Motor neuron (in vitro differentiated cells): ENCODE data around the gene POMT1. TPM values are rescaled to one million over a fixed set of nuclear protein-coding genes. Genes with fewer than 3 reads are reported as not detected.
A peak's percentile ranks its signal among the peaks of the same experiment; 100 is the strongest.

Experiments
- ATAC-seq, 8 experiments: fragments of 200-7000 bp; cut with Tn5 transposase; replicated peaks in 6 of 8; 2 replicates each; pipeline ENCODE4 v1.8.0; 2021; ENCODE audit warnings: mild to moderate bottlenecking in 8 of 8, moderate library complexity in 8 of 8
- H3K27ac ChIP-seq, 2 donors: fragments of 250-450 bp; sonication (Bioruptor Pico); 2 replicates each; pipeline ENCODE4 v1.9.0; 2021; ENCODE audit warnings: antibody characterized with exemption in 2 of 2, mild to moderate bottlenecking in 2 of 2, moderate library complexity in 1 of 2
- H3K4me1 ChIP-seq, 2 donors: fragments of 250-450 bp; sonication (Bioruptor Pico); replicated peaks in 1 of 2; 2 replicates each; pipeline ENCODE4 v1.6.1; 2021; ENCODE audit warnings: antibody characterized with exemption in 2 of 2, mild to moderate bottlenecking in 2 of 2, moderate library complexity in 1 of 2
- H3K4me3 ChIP-seq, 5 donors: fragments of 250-450 bp; sonication (Bioruptor Pico); 2 replicates each; pipeline ENCODE4 v1.9.0; 2021; ENCODE audit warnings: antibody characterized with exemption in 5 of 5, mild to moderate bottlenecking in 5 of 5, moderate library complexity in 4 of 5
- WGBS, 10 experiments: fragments of 450-650 bp; shearing (Covaris generic); methylation state at CpG; one replicate each; pipeline ENCODE4 v1.0.0; 2022; 5-methylcytosine and 5-hydroxymethylcytosine counted together
- in situ Hi-C, 9 experiments: fragments of 400-800 bp; cut with MboI; loops; one replicate each; pipeline ENCODE4 v1.15.0; 2021; ENCODE audit warnings: low sequenced_read_pairs in 9 of 9, low pct_unique_long_range_greater_than_20kb in 2 of 9; ENCODE audit not compliant: unreplicated experiment in 9 of 9
- total RNA-seq, 8 experiments: library from RNA; unstranded; fragments of 300-600 nt; gene quantifications; 2 replicates each; pipeline versions ENCODE4 v1.2.3 to v1.2.4, GENCODE V29; 2022

Gene POMT1
- total RNA-seq, 8 experiments from 2014 or later = 10.0 to 39.8 (median 26.0) TPM

DNA sequence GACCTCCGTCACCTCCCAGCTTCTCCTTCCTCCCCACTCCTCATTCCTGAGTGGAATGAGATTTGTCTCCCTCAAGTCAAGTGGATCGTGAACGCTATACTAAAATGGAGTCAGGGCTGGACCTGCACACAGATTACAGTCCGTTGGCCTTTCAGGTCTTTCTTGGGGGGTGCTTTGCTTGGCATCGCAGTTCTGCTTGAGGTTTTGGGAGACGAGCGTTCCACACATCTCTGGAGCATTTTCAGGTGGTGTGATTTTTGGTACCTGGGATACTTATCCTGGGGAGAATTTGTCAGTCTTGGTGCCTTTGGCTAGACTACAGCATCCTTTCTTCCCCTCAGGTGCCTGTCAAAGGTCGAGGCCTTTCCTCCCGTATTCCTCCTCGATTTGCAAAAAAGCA lies 23.8 kb upstream of the POMT1 start:
- ATAC-seq = no peak
- WGBS, 10 experiments = 87 to 100% (median 100%) methylated on average over 1 to 4 of the region's 10 CpGs; no CpG with 5 or more reads in 5 of the 10 experiments
- H3K4me3 ChIP-seq = no peak overlapping the region
- in situ Hi-C loops = loop anchor here in 1 of 9 experiments (25.0 kb wide), 1 partner anchor 117 kb away; no protein-coding TSS in a partner anchor
- no peak overlapping the region for H3K27ac ChIP-seq
- H3K4me1 ChIP-seq = no peaks in the 10 kb centered on the region

DNA sequence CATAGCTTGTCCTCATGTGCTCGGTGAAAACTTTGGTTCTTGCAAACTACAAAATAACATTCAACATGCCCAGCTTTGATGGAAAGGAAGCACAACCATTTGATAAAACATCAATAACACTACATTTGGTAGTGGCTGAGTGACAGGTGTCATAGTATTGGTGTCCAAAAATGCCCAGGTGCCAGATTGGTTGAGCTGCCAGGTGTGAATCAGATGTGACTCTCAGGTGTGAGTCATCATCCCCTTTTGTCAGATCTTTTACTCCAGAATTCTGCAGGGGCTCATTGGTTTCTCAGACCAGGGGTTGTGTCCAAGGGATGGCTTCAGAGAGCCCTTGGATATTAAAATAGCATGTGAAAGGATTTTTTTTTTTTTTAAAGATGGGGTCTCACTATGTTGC lies 22.5 kb upstream of the POMT1 start:
- no peaks in the 10 kb centered on the region for H3K4me1 ChIP-seq
- 82 to 100% (median 90%) methylated on average over 1 of the region's 1 CpG; no CpG with 5 or more reads in 5 of the 10 experiments for WGBS, 10 experiments
- no peak overlapping the region for H3K4me3 ChIP-seq
- in situ Hi-C loops = loop anchor here in 1 of 9 experiments (25.0 kb wide), 1 partner anchor 118 kb away; no protein-coding TSS in a partner anchor
- no peak for ATAC-seq
- H3K27ac ChIP-seq = no peak overlapping the region

DNA sequence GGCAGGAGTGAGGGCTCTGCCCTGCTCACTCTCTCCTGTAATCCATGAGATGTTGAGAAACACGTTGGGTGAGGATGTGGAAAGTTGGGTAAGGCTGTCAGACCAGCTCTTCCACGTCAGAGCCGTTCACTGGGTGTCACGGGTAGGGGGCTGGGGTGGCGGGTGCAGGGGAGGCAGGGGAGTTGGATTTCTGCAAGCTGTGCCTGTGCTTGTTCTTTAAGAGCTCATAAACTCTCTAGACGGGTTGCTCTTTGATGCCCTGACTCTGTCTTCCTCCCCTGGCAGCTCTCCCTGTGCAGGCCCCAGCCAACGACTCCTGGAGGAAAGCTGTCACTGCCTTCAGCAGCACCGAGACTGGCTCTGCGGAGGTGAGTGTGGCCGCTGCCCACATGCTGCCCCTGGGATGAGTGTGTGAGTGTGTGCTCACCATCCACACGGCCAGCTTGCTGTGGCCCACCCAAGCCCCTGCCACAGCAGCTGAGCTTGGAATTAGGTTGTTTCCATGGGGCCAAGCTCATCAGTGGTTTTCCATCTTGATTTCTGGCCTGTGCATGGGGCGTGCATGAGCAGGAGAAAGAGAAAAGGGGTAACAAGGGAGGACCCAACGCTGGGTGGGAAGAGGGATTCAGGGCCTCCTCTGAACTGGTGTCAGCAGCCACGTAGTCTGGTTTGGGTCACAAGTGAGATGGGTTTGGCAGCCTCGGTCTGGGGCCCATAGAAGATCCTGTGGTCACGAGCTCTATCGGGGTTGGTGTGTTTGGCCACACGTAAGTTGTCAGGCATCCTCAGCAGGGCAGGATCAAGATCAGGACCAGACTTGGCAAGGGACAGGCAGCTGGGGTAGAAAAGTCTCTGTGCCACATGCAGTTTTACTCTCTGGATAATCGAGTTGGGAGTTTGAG lies 21.0 kb upstream of the POMT1 start:
- Histone ChIP-seq H3K4me3 (no peak overlapping the region), H3K27ac (no peak overlapping the region), H3K4me1 (no peaks in the 10 kb centered on the region)
- in situ Hi-C loops = loop anchor here in 1 of 9 experiments (25.0 kb wide), 1 partner anchor 119 kb away; no protein-coding TSS in a partner anchor
- no peak for ATAC-seq
- 43 to 100% (median 90%) methylated on average over 1 to 9 of the region's 19 CpGs; no CpG with 5 or more reads in 1 of the 10 experiments for WGBS, 10 experiments

DNA sequence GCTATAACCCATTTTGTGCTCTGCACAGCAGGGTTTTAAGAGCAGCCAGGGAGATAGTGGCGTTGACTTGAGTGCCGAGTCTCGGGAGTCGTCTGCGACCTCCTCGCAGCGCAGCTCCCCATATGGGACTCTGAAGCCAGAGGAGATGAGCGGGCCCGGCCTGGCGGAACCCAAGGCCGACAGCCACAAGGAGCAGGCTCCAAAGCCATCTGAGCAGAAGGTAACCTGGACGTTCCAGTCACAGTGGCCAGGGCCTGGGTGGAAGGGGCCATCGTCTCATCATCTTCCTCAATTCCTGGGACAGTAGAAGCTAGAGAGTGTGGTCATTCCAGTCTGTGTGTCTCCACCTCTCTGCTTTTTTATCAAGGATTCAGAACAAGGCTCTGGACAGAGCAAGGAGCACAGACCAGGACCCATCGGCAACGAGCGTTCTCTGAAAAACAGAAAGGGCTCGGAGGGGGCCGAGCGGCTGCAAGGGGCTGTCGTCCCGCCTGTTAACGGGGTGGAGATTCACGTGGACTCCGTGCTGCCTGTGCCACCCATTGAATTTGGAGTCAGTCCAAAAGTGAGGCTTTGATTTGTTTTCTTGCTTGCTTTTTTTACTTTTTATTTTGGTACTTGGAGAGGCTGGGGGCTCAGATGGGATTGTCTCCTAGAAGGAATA lies 20.2 kb upstream of the POMT1 start:
- in situ Hi-C loops = loop anchor here in 1 of 9 experiments (25.0 kb wide), 1 partner anchor 120 kb away; no protein-coding TSS in a partner anchor
- WGBS, 10 experiments = 40 to 100% (median 89%) methylated on average over 1 to 10 of the region's 24 CpGs; no CpG with 5 or more reads in 3 of the 10 experiments
- H3K4me3 ChIP-seq = no peak overlapping the region
- no peaks in the 10 kb centered on the region for H3K4me1 ChIP-seq
- no peak overlapping the region for H3K27ac ChIP-seq
- ATAC-seq = peak in 1 of 8 experiments; percentile 5

DNA sequence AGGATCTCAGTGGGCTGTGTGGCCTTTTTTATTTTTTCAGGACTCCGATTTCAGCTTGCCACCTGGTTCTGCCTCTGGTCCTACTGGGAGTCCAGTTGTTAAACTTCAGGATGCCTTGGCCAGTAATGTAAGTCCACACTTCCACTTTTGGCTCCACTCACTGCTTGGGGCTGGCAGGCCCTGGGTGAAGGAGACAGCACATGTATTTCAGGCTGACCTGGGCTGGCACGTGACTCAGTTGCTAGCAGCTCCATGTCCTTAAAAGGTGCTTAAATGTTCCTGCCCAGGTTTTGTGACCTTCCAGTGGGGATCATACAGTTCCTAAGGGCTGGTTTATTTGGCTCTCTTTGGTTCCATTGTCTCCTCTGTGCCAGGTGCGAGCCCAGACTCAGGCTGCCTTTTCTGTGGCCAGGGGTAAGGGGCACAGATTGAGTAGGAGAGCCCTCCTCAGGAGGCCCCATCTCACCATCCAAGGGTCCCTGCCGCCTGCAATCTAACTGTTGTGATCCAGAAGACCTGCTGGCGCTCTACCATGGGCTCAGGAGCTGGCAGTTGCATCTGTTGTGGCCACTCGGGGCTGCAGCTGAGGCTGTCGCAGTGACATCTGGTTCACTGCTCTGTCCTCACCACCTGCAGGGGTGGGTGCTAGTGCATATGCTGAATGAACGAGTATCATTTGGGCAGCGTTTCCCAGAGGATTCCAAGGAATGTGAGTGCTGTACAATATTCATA lies 19.2 kb upstream of the POMT1 start:
- WGBS, 10 experiments = 92 to 100% (median 100%) methylated on average over 2 to 7 of the region's 9 CpGs; no CpG with 5 or more reads in 5 of the 10 experiments
- H3K27ac ChIP-seq = no peak overlapping the region
- H3K4me1 ChIP-seq = no peaks in the 10 kb centered on the region
- no peak overlapping the region for H3K4me3 ChIP-seq
- in situ Hi-C loops = loop anchor here in 1 of 9 experiments (25.0 kb wide), 1 partner anchor 121 kb away; no protein-coding TSS in a partner anchor
- no peak for ATAC-seq

DNA sequence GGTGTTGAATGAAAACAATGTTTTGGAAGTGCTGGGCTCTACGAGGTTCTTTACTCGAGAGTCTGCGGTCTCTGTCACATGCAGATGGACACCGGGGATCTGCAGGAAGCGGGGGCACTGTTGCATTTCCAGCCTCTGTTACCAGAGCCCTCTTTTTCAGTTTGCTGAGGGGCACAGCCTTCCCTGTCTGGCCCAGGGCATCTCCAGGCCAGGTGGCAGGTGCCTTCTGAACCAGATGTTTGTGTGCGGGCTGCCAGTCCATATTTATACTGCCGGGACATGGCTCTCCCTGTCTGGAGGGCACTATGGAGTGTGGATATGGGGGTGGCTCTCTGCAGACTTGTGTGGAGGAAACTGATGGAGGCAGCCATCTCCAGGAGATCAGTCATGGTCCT lies 18.7 kb upstream of the POMT1 start:
- no peak for ATAC-seq
- no peaks in the 10 kb centered on the region for H3K4me1 ChIP-seq
- 80 to 98% methylated on average over 1 to 6 of the region's 7 CpGs; no CpG with 5 or more reads in 8 of the 10 experiments for WGBS, 10 experiments
- H3K4me3 ChIP-seq = no peak overlapping the region
- in situ Hi-C loops = loop anchor here in 1 of 9 experiments (25.0 kb wide), 1 partner anchor 122 kb away; no protein-coding TSS in a partner anchor
- H3K27ac ChIP-seq = no peak overlapping the region

DNA sequence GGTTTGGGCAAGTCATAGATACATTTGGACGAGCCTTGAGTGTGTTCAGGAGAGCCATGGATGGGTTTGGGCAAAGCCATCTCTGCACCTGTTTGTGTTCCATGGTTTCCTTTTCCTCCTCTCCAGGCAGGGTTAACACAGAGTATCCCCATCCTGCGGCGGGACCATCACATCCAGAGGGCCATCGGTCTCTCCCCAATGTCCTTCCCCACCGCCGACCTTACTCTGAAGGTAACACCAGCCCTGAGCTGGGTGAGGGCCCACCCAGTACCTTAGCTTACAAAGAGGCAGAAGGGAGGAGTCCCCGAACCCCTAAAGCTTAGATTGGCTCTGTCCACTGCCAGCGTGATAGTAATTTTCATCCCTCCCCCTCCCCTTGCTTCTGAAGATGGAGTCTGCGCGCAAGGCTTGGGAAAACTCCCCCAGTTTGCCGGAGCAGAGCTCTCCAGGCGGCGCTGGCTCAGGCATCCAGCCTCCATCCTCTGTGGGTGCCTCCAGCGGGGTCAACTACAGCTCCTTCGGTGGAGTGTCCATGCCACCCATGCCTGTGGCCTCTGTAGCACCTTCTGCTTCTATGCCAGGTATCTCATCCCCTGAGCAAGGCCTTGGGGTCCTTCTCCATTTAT lies 18.0 kb upstream of the POMT1 start:
- no peak overlapping the region for H3K4me3 ChIP-seq
- H3K4me1 ChIP-seq = no peaks in the 10 kb centered on the region
- in situ Hi-C loops = loop anchor here in 1 of 9 experiments (25.0 kb wide), 1 partner anchor 122 kb away; no protein-coding TSS in a partner anchor
- WGBS, 10 experiments = 98 to 100% (median 100%) methylated on average over 1 to 7 of the region's 15 CpGs; no CpG with 5 or more reads in 7 of the 10 experiments
- no peak overlapping the region for H3K27ac ChIP-seq
- no peak for ATAC-seq

DNA sequence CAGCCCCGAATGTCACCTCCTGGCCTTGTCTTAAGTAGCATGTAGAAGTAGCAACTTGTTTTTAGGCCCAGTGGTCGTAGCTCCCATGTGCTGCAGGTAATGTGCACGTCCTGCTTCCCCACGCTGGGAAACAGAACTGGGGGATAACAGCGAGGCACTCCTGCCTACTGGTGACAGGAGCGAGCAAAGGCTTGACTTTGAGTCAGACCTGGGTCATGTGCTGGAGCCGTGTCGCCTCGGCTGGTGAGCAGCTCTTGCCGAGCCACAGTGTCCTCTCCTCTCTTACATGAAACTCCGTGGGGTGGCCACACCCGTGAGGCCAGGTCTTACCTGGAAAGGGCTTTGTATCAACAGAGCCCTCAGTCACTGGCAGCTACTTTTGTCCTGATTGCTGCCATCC lies 17.5 kb upstream of the POMT1 start:
- H3K4me3 ChIP-seq = no peak overlapping the region
- no peak overlapping the region for H3K27ac ChIP-seq
- 88 to 100% (median 90%) methylated on average over 2 to 10 of the region's 12 CpGs; no CpG with 5 or more reads in 6 of the 10 experiments for WGBS, 10 experiments
- no peak for ATAC-seq
- no peaks in the 10 kb centered on the region for H3K4me1 ChIP-seq
- in situ Hi-C loops = loop anchor here in 1 of 9 experiments (25.0 kb wide), 1 partner anchor 123 kb away; no protein-coding TSS in a partner anchor

DNA sequence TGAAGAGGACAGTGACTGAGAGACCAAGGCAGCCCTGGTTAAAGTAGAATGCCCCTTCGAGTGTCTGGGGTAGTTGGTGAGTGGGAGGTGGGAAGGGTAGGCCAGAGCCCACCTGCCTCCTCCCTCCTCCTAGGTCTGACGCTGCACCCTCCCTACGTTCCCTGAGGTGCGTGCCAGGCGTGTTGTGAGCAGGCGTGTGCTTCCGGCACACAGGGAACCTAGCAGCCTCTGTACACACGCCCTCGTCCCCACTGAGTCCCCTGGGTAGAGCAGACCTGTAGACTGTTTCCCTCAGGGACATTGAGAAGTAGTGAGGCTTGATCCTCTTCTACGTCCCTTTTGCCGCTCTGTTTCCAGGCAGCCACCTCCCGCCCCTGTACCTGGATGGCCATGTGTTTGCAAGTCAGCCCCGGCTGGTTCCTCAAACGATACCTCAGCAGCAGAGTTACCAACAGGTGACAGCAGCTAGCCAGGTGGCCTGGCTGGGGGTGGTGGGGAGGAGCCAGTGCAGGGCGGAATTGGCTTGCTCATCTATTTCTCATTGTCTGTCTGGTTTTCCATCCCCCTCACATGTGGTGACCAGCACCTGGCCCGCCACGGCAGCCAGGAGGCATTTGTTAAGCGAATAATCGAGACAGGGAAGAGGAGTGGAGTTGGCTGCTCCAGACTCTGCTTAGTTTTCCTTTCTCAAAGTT lies 16.8 kb upstream of the POMT1 start:
- WGBS, 10 experiments = 40 to 100% (median 90%) methylated on average over 1 to 11 of the region's 19 CpGs; no CpG with 5 or more reads in 2 of the 10 experiments
- no peak overlapping the region for H3K4me3 ChIP-seq
- no peaks in the 10 kb centered on the region for H3K4me1 ChIP-seq
- H3K27ac ChIP-seq = no peak overlapping the region
- in situ Hi-C loops = loop anchor here in 1 of 9 experiments (25.0 kb wide), 1 partner anchor 124 kb away; no protein-coding TSS in a partner anchor
- ATAC-seq = peak in 2 of 8 experiments; percentile 51 to 56

DNA sequence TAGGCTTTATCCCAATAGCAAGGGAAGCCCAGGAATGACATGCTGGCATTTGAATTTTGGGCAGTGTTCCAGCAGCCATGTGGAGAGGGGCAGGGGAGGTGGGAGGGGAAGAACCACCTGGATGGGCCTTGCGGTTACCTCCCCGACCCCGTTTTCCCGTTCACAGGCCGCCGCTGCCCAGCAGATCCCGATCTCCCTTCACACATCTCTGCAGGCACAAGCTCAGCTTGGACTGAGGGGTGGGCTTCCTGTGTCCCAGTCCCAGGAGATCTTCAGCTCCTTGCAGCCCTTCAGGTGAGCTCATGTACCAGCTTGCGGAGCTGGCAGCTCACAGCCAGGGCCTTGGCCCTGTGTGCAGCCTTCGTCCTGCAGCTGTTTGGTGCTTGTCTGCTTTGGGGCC lies 15.7 kb upstream of the POMT1 start:
- ATAC-seq = peak in 1 of 8 experiments; percentile 2
- WGBS, 10 experiments = 100% methylated on average over 2 of the region's 9 CpGs; no CpG with 5 or more reads in 9 of the 10 experiments
- Histone ChIP-seq H3K4me1 (no peaks in the 10 kb centered on the region), H3K27ac (no peak overlapping the region), H3K4me3 (no peak overlapping the region)
- in situ Hi-C loops = loop anchor here in 1 of 9 experiments (25.0 kb wide), 1 partner anchor 125 kb away; no protein-coding TSS in a partner anchor

DNA sequence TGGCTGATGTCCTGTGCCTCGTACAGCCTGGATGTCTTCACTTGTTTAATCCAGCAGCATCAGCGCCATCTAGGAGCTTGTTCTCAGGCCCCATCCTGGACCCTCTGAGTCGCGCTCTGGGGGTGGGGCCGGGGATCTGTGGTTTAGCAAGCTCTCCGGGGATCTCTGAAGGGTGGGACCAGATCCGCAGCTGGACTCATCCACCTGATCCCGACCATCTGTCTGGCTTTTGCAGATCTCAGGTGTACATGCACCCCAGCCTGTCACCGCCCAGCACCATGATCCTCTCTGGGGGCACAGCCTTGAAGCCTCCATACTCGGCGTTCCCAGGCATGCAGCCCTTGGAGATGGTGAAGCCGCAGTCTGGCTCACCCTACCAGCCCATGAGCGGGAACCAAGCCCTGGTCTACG lies 15.1 kb upstream of the POMT1 start:
- H3K4me3 ChIP-seq = no peak overlapping the region
- no peaks in the 10 kb centered on the region for H3K4me1 ChIP-seq
- in situ Hi-C loops = loop anchor here in 1 of 9 experiments (25.0 kb wide), 1 partner anchor 125 kb away; no protein-coding TSS in a partner anchor
- 80 to 100% (median 93%) methylated on average over 1 to 2 of the region's 14 CpGs; no CpG with 5 or more reads in 7 of the 10 experiments for whole genome bisulfite sequencing, 10 experiments
- H3K27ac ChIP-seq = no peak overlapping the region
- ATAC-seq = peak in 5 of 8 experiments; percentile 14 to 32 (median 18)
